HepG2 (cell line): ENCODE results near the gene BBOF1. TPM values are rescaled to one million over a fixed set of nuclear protein-coding genes. Genes with fewer than 3 reads are reported as not detected.

Experiments used
- ARID5B ChIP-seq: IDR thresholded peaks from 2 replicates; pipeline ENCODE4 v1.4.0; 2020; ENCODE audit warnings: mild to moderate bottlenecking, missing genetic modification reagents
- HNRNPUL1 ChIP-seq: fragments of 200-400 bp; formaldehyde crosslinking; IDR thresholded peaks from 2 replicates; pipeline ENCODE4 v1.6.1; 2017; ENCODE audit warnings: low read depth, mild to moderate bottlenecking, low read length, moderate library complexity
- HOXA5 ChIP-seq: sonication (generic); formaldehyde crosslinking; IDR thresholded peaks from 2 replicates; pipeline ENCODE4 v1.4.0; 2020; ENCODE audit warnings: missing genetic modification reagents
- MED13 ChIP-seq: sonication (generic); formaldehyde crosslinking; IDR thresholded peaks from 2 replicates; pipeline ENCODE4 v1.5.0; 2020; ENCODE audit warnings: missing genetic modification reagents
- PAXIP1 ChIP-seq: sonication (generic); formaldehyde crosslinking; conservative IDR thresholded peaks from 2 replicates; pipeline ENCODE4 v1.4.0; 2020; ENCODE audit warnings: mild to moderate bottlenecking, missing genetic modification reagents, moderate library complexity
- REXO4 ChIP-seq: sonication (generic); formaldehyde crosslinking; IDR thresholded peaks from 2 replicates; pipeline ENCODE4 v1.8.0; 2022; ENCODE audit warnings: missing genetic modification reagents, mild to moderate bottlenecking, borderline replicate concordance
- SYNCRIP ChIP-seq: fragments of 200-400 bp; formaldehyde crosslinking; IDR thresholded peaks from 2 replicates; pipeline ENCODE4 v1.6.1; 2018; ENCODE audit warnings: mild to moderate bottlenecking, low read depth, low read length; ENCODE audit not compliant: insufficient read depth
- TOPORS ChIP-seq: sonication (generic); formaldehyde crosslinking; IDR thresholded peaks from 2 replicates; pipeline ENCODE4 v1.8.0; 2023; ENCODE audit warnings: mild to moderate bottlenecking, missing genetic modification reagents
- ZEB1 ChIP-seq: IDR thresholded peaks from 2 replicates; pipeline ENCODE4 v1.6.1; 2012; ENCODE audit warnings: mild to moderate bottlenecking, low read depth, inconsistent platforms; ENCODE audit not compliant: insufficient replicate concordance
- ZFP36L1 ChIP-seq: sonication (generic); formaldehyde crosslinking; IDR thresholded peaks from 2 replicates; pipeline ENCODE4 v1.8.0; 2022; ENCODE audit warnings: mild to moderate bottlenecking, missing genetic modification reagents, moderate library complexity
- ZNF12 ChIP-seq: sonication (generic); formaldehyde crosslinking; IDR thresholded peaks from 2 replicates; pipeline ENCODE4 v1.5.0; 2020; ENCODE audit warnings: missing genetic modification reagents
- ZNF17 ChIP-seq: sonication (generic); formaldehyde crosslinking; IDR thresholded peaks from 2 replicates; pipeline ENCODE4 v1.5.0; 2020; ENCODE audit warnings: mild to moderate bottlenecking, missing genetic modification reagents
- ZNF276 ChIP-seq: sonication (generic); formaldehyde crosslinking; IDR thresholded peaks from 2 replicates; pipeline ENCODE4 v1.4.0; 2020; ENCODE audit warnings: mild to moderate bottlenecking, low read depth, missing genetic modification reagents
- ZNF512 ChIP-seq: sonication (generic); formaldehyde crosslinking; IDR thresholded peaks from 2 replicates; pipeline ENCODE4 v1.4.0; 2020; ENCODE audit warnings: mild to moderate bottlenecking, missing genetic modification reagents
- ZNF619 ChIP-seq: sonication (generic); formaldehyde crosslinking; IDR thresholded peaks from 2 replicates; pipeline ENCODE4 v1.4.0; 2020; ENCODE audit warnings: mild to moderate bottlenecking, missing genetic modification reagents
- ZNF724P ChIP-seq: sonication (generic); formaldehyde crosslinking; IDR thresholded peaks from 2 replicates; pipeline ENCODE4 v1.8.0; 2022; ENCODE audit warnings: missing genetic modification reagents, borderline replicate concordance
- ZNF75D ChIP-seq: sonication (generic); formaldehyde crosslinking; IDR thresholded peaks from 2 replicates; pipeline ENCODE4 v1.8.1; 2023; ENCODE audit warnings: missing genetic modification reagents, mild to moderate bottlenecking, borderline replicate concordance
- ZSCAN30 ChIP-seq: sonication (generic); formaldehyde crosslinking; IDR thresholded peaks from 2 replicates; pipeline ENCODE4 v1.5.0; 2020; ENCODE audit warnings: mild to moderate bottlenecking, missing genetic modification reagents
- ZSCAN31 ChIP-seq: sonication (generic); formaldehyde crosslinking; IDR thresholded peaks from 2 replicates; pipeline ENCODE4 v1.5.0; 2020; ENCODE audit warnings: low read depth, mild to moderate bottlenecking, missing genetic modification reagents
- polyA plus RNA-seq, 8 experiments: library from polyadenylated mRNA; depleted of rRNA in 3 of 8; stranded (reverse) in 7 of 8; unstranded in 1 of 8; fragments of >200 nt; fragmentation: Illumina TruSeq in 4 of 8; extraction: Trizol in 4 of 8; gene quantifications; 2 replicates each; pipeline versions ENCODE4 v1.2.1 to v1.2.3, GENCODE V29; 2011 to 2016; ENCODE audit warnings: low read depth in 4 of 8, missing spikeins in 1 of 8, mixed read lengths in 1 of 8; ENCODE audit not compliant: insufficient read depth in 1 of 8
- total RNA-seq, 5 experiments: library from RNA; depleted of rRNA; stranded (reverse); fragments of >200 nt; fragmentation: Illumina TruSeq; extraction: Trizol; gene quantifications; 2 replicates each; pipeline ENCODE4 v1.2.3, GENCODE V29; 2016; ENCODE audit warnings: low read depth in 1 of 5

The BBOF1 gene
- total and polyA plus RNA-seq, 2 of the 13 experiments (the other 11 are each of a cell fraction or from before 2014, with no cell fraction given) = 1.6 to 2.3 TPM

- TF ChIP-seq ZFP36L1 (CRISPR knock-in tag) (no peak), TOPORS (CRISPR knock-in tag) (no peak; the same call in 1 of the 2 replicates), ZNF619 (CRISPR knock-in tag) (no peak), SYNCRIP (no peak), ZNF276 (no peak), ZEB1 (no peak), ZSCAN31 (no peak), HNRNPUL1 (no peak), ZNF512 (CRISPR knock-in tag) (no peak), ZNF75D (CRISPR knock-in tag) (no peak), ZNF12 (CRISPR knock-in tag) (no peak), ZNF17 (CRISPR knock-in tag) (no peak), MED13 (CRISPR knock-in tag) (no peak), PAXIP1 (CRISPR knock-in tag) (no peak; the same call in 1 of the 2 replicates), ARID5B (peak; percentile 39; the same call in 1 of the 2 replicates), ZNF724P (CRISPR knock-in tag) (no peak), HOXA5 (CRISPR knock-in tag) (no peak), ZSCAN30 (CRISPR knock-in tag) (no peak), REXO4 (CRISPR knock-in tag) (no peak)
These were observed 65.3 kb downstream of the BBOF1 start, which contains the start of the genes ALDH6A1 and LIN52 (continued) for GRCh38 chr14:74084277-74085046.
